HG03175 (cell line): ENCODE measurements around the gene SLC37A2.
"Not testable (repeated sequence)": the region's sequence is repeated elsewhere in the genome, so short reads cannot be mapped to it uniquely, and the experiment has no call there.

Experiments
- ATAC-seq: cut with Tn5 transposase; IDR thresholded peaks from one replicate; pipeline ENCODE4 v1.9.1; 2021; ENCODE audit warnings: mild to moderate bottlenecking, moderate library complexity; ENCODE audit not compliant: unreplicated experiment

The SLC37A2 gene

DNA sequence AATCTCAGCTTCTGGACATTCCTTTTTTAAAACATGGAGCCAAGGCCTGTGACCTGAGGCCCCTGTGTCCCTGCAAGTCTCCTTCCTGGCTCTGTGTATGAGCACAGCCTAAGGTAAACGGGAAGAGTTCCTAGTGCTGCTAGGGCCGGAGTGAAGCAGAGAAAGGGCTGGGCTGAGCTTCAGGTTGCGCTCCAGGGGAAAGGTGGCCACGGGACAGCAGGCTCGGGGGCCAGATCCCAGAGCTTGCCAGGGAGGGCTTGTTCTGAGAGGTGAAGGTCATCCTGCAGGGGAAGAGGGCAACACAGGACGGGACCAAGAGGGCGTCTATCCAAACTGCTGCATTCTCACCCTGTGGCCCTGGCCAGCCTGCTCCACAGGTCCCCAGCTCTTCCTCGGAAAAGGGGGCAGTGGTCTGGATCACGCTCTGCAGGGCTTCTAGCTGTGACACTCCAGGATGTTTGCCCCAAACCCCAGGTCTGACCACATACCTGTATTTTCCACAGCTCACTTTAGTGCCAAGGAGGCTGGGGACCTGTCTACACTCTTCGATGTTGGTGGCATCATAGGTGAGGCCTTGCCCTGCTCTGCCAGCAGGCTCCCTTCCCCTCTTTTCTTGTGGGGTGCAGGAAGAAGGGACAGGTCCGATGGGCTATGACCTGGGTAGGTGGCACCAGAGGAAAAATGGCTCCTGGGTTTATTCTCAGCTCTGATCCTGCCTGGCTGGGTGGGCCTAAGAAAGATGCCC lies 20.4 kb downstream of the SLC37A2 start:
- no peak for ATAC-seq

DNA sequence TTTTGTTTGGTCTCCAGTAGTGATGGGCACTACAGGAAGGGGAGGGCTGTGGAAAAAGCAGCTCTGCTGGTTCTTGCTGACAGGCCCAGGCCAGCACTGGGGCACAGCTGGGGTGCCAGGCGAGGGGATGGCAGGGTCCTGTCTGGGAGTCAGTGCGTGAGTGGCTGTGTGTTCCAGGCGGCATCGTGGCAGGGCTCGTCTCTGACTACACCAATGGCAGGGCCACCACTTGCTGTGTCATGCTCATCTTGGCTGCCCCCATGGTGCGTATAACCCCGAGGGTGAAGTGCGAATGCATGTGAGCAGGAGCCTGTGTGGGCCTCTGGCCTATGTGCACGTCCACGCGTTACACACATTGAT lies 20.9 kb downstream of the SLC37A2 start:
- ATAC-seq, result no peak

DNA sequence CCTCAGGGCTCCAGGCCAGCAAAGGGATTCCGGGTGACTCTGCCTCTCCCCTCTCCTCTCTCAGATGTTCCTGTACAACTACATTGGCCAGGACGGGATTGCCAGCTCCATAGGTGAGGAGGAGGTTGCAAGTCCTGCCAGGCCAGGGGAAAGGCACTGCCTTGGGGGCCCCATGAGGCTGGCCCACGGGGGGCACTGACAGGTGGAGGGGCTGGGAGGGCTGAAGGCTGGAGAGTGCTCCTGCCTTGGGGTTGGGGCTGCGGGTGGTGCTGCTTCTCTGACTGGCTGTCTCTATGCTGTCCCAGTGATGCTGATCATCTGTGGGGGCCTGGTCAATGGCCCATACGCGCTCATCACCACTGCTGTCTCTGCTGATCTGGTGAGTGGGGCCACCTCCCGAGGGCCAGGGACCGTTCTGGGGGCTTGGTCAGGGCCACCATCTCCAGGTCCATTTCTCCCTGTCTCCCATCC lies 21.7 kb downstream of the SLC37A2 start:
- no peak for ATAC-seq

DNA sequence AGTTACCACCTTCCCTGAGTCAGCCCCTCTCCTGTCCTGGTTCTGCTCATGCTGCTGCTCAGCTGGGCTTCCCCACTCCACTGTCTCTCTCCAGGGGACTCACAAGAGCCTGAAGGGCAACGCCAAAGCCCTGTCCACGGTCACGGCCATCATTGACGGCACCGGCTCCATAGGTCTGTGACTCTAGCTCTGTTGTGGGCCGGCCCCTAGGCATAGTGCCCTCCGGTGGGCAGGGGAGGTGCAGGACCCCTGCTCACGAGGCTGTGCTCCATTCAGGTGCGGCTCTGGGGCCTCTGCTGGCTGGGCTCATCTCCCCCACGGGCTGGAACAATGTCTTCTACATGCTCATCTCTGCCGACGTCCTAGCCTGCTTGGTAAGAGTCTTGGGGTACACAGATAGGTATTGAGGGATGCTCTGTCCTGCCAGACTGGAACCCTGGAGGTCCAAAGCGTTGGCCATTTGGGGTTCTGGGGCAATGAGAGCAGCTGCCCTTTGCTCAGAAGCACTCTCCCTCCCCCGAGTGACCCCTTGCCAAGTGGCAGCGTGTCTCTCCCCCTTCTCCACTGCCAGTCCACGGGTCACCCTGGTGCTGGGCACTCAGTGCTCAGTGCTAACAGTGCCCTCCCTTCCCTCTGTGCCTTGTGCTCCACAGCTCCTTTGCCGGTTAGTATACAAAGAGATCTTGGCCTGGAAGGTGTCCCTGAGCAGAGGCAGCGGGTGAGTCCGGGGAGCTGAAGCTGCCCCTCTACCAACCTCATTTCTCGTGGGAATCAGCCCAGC lies 22.4 kb downstream of the SLC37A2 start:
- no peak for ATAC-seq

DNA sequence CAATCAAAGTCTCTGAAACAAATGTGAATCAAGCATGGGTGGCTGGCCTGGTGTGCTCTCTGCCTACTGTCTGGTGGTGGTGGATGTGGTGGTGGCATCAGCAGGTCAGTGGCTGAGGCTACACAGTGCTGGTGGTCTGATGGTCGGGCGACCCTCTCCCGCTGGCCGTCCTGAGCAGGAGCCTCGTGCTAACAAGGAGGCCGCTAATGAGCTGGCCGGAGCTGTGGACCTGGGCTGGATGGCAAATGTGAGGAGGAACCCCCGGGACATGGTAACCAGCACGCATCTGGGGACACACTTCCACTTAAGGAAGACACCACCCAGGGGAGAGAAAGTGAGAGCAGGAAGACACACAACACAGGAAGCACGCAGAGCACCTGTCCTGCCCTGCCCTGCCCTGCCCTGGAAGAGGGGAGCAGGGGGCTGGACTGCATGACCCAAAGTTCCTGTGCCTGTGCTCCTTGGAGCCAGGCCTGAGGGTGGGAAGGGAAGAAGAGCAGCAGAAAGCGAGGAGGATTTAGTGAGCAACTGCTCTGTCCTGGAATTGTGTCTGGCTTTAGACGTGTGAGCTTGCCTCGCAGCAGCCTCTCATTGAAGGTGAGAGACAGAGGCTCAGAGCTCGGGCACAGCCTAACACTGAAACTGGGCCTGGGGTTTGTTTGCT lies 23.7 kb downstream of the SLC37A2 start:
- no peak for ATAC-seq

DNA sequence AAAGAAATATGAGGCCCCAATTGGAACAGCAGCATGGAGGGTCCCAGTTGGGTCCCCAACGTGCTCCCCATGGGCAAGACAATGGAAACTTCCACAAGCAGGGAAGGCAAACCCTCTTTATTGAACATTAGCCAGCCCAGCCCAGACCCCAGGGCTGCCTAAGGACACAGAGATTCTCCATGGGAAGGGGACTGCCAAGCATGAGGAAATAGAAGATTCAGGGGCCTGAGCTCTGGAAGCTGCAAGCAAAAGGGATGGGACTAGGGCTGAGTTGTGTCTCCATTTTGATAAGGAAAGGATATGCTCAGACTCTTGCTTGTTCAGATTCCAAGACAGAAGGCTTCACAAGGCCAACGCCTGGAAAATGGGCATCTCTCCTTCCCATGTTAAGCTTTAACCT lies 25.0 kb downstream of the SLC37A2 start:
- no peak for ATAC-seq

DNA sequence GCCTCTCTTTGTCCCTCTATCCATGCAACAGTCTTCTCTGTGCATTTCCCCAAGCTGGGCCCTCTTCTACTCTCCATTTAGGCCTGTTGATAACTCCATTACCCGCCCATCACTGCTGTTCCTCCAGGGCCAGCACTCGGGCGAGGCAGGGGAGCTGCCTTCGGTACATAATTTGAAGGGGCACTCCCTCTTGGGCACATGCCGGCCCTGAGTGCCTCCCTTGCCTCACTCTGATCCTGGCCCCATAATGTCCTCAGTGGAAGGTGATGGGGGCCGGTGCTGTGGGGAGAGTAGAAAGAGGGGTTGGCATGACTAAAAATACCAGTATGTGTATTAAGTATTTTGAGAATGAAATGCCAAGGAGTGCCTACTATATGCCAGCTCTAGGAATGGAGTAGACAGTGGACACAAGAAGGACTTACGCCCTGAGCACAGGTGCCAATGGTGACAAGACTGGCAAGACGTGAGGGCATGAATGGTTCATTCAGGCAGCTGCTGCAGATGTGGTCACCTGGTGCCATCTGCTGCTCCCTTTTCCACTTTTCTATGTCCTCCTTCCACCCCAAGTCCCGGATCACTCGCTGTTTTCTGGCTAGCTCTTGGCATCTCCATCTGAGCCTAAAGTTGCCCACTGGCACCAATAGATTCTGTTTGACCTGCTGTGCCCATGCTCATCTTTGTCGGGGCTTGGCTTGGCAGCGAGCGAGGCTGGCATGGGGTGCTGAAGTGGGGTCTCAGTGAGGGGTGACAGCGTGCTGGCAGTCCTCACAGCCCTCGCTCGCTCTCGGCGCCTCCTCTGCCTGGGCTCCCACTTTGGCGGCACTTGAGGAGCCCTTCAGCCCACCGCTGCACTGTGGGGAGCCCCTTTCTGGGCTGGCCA lies 25.7 kb downstream of the SLC37A2 start:
- no peak for ATAC-seq

DNA sequence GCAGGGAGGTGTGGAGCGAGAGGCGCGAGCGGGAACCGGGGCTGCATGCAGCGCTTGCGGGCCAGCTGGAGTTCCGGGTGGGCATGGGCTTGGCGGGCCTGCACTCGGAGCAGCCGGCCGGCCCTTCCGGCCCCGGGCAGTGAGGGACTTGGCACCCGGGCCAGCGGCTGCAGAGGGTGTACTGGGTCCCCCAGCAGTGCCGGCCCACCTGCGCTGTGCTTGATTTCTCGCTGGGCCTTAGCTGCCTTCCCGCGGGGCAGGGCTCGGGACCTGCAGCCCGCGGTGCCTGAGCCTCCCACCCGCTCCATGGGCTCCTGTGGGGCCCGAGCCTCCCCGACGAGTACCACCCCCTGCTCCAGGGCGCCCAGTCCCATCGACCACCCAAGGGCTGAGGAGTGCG lies 26.4 kb downstream of the SLC37A2 start:
- ATAC-seq, result not testable (repeated sequence)

DNA sequence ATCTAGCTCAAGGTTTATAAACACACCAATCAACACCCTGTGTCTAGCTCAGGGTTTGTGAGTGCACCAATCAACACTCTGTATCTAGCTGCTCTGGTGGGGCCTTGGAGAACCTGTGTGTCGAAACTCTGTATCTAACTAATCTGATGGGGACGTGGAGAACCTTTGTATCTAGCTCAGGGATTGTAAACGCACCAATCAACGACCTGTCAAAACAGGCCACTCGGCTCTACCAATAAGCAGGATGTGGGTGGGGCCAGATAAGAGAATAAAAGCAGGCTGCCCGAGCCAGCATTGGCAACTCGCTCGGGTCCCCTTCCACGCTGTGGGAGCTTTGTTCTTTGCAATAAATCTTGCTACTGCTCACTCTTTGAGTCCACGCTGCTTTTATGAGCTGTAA lies 27.0 kb downstream of the SLC37A2 start:
- ATAC-seq, result not testable (repeated sequence)

DNA sequence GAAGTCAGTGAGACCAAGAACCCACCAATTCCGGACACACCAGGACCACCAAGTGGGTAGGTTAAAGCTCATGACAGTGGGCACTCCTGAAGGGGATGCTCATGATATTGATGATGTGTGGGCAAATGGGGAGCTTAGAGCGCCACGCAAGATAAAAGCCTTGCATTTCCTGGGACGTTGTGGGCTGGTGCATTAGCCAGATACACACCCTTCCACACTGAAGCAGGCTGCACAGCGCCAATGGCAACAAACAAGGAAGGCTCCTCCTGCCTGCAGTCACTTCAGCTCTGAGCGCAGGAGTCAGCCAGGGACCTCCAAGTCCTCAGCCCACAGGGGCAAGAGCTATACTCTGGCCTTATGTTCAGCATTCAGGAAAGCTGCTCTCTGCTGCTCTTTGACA lies 27.7 kb downstream of the SLC37A2 start:
- ATAC-seq, result no peak

DNA sequence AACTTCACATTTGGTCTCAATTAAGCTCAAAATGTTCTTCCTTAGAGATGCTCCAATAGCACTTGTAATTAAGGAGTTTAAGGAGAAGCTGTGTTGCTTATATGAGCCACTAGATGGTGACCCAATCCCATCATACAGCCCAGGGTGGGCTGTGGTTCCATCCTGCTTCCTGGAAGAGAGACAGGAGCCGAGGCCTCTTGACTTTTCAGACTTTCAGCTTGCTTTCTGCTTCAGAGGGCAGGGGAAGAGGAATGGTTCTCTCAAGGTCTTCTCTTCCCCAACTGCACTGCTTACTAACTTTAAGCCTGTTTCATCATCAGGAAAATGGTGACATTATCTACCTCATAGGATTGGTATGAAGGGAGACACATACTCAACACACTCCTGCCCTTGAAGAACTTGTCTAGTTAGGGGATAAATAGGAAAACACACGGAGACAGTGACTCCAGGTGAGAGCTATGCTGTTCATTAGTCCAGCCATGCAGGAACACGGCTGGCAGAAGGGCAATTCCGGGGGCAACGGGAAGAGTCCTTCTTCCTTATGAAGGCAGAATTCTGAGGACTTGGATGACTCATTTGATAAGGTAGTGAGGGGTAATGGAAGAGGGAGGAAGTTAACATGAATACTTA lies 28.3 kb downstream of the SLC37A2 start:
- ATAC-seq, result no peak

DNA sequence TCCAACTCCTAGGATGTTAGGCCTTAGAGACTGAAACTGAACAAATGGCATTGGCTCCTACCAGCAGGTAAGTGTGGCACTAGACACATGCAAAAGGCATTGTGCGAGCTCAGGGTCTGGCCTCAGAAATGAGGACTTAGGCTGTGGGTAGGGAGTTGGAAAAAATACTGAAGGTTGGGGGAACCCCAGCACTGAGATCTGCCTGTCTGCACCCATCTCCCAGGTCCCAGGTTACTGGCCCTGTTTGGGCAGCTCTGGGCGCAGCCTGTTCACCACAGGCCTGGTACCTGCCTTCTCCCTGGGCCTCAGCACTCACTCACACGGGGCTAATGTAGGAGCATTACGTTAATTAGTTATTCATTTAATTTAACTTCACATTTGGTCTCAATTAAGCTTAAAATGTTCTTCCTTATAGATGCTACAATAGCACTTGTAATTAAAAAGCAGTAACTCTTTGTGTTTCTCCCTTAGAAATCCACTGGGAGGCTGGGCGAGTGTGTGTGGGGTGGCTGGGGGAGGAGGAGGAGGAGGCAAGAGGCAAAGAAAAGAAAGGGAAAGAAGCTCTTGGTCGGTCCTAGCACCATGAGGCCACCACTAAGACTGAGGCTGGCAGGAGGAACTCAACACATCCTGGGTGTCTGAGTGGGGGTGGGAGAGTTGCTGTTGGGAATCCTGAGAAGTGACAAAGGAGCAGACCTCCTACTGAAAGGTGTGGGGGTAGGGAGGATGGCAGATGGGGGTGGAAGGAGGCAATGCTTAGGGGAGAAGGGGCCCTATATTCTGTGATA lies 29.0 kb downstream of the SLC37A2 start:
- no peak for ATAC-seq

DNA sequence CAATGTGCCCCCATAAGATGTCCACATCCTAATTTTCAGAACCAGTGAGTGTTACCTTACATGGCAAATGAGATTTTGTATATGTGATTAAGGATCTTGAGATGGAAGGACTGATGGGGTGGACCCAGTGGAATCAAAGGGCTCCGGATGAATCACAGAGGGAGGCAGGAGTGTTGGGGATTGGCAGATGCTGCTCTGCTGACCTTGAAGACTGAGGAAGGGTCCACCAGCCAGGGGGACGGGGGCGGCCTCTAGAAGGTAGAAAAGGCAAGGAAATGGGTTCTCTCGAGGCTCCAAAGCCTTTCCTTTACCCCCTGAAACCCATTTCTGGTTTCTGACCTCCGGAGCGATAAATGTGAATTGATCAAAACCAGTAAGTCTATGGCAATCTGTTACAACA lies 29.6 kb downstream of the SLC37A2 start:
- no peak for ATAC-seq

DNA sequence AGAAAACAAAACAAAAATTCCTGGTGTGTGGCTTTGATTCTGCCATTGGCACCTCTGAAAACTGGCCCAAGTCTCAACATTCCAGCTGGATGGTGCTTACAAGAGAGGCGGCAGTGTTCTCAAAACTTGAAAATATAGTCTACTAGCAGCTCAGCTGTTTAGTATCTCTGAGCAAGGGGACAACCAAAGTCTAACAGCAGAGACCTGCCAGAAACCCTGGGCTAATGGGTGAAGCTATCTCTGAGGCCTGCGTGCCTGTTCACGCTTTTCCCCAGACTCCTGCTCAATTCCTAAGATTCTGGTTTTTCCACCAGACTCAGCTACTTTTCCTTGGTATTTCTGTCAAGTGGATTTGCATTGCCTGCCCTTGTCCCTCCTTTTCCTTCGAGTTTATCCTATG lies 30.4 kb downstream of the SLC37A2 start:
- no peak for ATAC-seq

DNA sequence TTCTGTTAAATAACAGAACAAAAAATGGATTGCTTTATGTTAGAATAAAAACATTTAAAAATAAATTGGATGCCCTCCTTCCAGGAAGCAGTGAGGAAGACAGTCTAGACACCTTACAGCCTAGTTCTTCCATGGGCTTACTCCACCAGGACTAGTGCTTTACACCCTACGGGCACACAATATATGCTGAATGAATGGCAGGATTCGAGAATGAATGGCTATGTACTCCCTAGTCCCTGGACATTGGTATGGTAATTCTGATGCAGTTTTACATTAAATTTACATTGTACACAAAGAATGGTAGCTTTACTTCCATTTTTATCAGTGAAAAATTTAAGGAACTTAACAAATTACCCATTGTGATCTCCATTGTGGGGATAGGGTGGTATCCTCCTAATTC lies 31.6 kb downstream of the SLC37A2 start:
- no peak for ATAC-seq

DNA sequence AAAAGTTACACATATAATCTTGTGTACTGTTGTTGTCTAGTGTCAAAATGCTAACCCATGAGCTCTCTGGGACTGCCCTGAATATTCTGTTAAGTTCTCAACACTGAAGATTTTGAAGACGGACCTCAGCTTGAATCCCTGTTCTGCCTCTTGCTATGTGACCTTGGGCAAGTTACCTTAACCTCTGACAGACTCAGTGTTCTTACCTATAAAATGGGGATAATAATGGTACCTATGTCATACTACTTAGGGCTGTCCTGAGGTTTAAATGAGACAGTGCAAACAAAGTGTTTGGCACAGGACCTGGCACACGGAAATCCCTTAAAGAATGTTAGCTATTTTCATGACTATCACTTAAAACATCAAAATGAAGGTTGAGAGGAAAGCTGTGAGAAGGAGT lies 37.0 kb downstream of the SLC37A2 start:
- ATAC-seq, result no peak

DNA sequence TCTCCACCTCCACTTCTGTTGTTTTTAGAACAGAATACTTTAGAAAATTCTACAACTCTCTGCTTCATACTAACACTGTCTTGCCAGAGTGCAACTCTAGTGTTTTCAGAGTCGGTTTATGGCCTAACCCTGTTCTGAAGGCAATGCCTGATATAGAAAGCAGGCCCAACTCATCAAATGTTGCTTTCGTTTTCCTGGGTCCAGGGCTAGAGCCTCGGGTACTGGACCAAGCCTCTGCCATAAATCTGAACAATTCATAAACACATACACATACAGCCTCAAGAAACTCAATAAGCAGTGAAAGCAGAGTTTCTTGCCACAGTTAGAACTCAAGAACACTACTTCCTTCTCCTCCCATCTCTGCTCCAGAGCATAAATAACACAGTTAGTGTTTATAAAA lies 38.5 kb downstream of the SLC37A2 start:
- no peak for ATAC-seq

DNA sequence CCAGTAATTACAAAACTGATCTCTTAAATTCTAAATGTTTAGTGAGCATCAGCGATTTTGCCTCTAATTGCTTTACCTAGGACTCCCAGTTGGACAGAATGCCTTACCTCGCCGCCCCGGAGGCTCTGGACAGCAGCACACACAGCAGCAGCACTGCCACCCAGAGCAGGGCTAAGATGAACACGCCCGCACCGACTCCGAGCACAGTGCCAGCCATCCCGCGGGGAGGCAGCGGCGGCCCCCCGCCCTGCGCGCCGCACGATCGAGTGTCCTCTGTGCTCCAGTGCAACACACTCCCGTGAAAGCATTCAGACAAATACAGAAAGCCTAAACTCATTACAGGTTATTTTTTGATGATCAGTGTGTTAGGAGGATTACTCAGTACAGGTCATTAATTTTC lies 38.9 kb downstream of the SLC37A2 start:
- ATAC-seq, result no peak

DNA sequence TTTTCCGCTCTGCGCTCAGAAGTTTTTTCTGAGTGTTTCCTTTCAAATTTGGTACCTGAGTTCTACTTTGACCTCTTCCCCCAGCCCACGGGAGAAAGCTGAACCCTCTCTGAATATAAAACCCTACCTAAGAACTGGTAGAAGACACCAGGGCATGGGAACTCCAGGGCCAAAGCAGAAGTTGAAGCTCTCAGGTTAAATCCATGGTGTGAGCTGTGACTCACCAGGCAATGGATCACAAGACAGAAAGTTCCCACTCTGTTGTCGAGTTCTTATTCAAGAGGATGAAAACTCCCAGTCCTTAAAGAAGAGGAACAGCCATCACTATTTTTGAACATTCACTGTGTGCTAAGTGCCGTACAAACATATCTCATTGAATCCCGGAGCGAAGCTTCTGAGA lies 39.4 kb downstream of the SLC37A2 start:
- no peak for ATAC-seq

DNA sequence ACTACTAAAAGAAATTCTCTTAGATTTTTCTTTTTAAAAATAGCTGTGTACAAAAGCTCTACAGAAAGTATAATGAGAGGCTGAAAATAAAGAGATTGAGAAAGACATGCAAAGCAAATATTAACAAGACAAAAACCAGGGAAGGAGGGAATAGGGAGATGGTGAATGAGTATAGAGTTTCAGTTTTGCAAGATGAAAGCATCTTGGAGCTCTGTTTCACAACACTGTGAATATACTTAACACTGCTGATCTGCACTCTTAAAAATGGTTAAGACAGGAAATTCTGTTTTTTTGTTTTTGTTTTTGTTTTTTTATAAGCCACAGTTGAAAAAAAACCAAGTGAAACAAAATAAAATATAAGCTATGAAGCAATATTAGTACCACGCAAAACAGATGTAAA lies 42.8 kb downstream of the SLC37A2 start:
- ATAC-seq, result no peak
